Measurements from ENCODE around the gene CDH20. TPM values are rescaled to one million over a fixed set of nuclear protein-coding genes. Genes with fewer than 3 reads are reported as not detected.

The CDH20 gene
- total RNA-seq, 4 donors from 2014 or later, result 0.63 to 7.1 (median 2.4) TPM

DNA sequence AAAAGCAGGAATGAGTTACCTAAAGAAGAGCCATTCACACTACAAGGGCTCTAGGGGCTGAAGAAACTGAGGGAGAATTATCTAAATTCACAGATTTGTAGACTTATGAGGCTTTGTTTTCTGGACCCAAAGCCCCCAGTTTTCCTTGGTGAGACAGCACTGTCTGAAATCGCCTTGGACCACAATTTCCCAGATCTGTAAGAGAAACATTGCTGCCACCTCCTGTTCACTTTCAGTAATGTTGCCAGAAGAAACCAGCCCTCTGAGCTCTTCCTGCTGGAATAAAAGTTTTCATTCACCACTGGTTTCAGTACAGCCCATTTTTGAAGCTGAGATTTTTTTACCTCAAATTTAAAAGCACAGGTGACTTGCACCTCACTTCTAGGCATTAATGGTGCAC, 169.2 kb downstream of the CDH20 start:
- no peak for DNase-seq (ENCODE audit: low spot score)

GRCh38 chr18:61503688-61504087, 170.5 kb downstream of the CDH20 start:
- ATAC-seq (ENCODE audit: low FRiP score), result no peak
- DNase-seq (ENCODE audit: low spot score), result no peak
- TF ChIP-seq, protein P1, sequence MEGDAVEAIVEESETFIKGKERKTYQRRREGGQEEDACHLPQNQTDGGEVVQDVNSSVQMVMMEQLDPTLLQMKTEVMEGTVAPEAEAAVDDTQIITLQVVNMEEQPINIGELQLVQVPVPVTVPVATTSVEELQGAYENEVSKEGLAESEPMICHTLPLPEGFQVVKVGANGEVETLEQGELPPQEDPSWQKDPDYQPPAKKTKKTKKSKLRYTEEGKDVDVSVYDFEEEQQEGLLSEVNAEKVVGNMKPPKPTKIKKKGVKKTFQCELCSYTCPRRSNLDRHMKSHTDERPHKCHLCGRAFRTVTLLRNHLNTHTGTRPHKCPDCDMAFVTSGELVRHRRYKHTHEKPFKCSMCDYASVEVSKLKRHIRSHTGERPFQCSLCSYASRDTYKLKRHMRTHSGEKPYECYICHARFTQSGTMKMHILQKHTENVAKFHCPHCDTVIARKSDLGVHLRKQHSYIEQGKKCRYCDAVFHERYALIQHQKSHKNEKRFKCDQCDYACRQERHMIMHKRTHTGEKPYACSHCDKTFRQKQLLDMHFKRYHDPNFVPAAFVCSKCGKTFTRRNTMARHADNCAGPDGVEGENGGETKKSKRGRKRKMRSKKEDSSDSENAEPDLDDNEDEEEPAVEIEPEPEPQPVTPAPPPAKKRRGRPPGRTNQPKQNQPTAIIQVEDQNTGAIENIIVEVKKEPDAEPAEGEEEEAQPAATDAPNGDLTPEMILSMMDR (IDR thresholded peaks at IDR 0.05), result no peak

More for the DNA sequence above, 169.2 kb downstream of the CDH20 start:
- no peak for ATAC-seq (ENCODE audit: low FRiP score)
- TF ChIP-seq, protein P1 (IDR thresholded peaks at IDR 0.05), result no peak

- ATAC-seq (ENCODE audit: low FRiP score), result no peak
- TF ChIP-seq, protein P1 (IDR thresholded peaks at IDR 0.05), result no peak
- no peak for DNase-seq (ENCODE audit: low spot score)
Measured at GRCh38 chr18:61528961-61529360, 195.7 kb downstream of the CDH20 start.

DNA sequence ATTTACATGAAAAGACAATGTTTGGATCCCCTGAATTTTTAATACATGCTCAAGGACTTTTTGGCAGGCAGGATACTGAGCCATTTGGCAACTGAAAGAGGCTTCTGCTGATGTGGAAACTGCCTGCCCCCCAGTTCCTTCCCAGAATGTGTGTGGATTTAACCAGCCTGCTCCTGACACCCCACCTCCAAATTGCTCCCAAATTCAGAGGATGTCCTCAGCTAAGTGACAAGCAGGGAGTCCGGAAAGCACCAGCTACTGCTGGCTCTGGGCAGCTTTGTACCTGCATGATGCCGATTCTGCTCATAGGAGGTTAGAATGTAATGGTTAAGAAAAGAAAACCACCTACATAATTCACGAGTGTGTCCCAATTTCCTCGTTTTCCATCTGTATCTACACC, 197.5 kb downstream of the CDH20 start:
- ATAC-seq (ENCODE audit: low FRiP score) (no peak), DNase-seq (ENCODE audit: low spot score) (no peak)
- TF ChIP-seq, protein P1 (IDR thresholded peaks at IDR 0.05), result no peak

DNA sequence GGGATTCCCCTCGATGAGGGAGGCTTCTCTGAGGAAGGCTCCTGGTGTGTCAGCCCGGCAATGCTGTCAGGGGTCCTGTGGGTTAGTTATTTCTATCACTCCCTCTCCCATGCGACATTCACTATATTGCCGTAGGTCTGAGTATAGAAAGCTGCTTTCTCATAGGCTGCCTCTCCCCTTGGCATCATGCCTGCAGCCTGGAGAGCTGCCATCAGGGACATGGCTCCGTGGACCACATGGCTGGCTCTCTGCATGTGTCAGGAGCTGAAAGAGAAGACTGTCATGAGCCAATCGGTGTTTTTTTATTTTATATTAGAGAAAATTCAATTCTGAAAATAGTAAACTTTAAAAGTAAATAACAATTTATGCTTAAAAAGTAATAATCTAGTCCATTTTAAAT, 198.0 kb downstream of the CDH20 start:
- TF ChIP-seq, protein P1 (IDR thresholded peaks at IDR 0.05), result no peak
- DNase-seq (ENCODE audit: low spot score), result no peak
- no peak for ATAC-seq (ENCODE audit: low FRiP score)

DNA sequence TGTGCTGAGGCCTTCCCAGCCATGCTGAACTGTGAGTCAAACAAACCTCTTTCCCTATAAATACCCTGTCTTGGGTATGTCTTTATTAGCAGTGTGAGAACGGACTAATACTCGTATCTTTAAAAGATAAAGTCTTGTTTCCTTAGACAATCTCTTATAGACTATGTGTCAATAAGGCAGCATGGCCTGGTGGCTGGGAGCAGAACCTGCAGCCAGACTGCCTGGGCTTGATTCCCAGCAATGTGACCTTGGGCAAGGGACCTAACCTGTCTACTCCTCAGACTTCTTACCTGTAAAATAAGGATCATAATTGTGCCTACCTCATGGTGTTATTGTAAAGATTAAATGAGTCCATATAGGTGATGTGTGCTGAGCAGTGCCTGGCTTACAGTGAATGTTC, 198.7 kb downstream of the CDH20 start:
- DNase-seq (ENCODE audit: low spot score) (no peak), ATAC-seq (ENCODE audit: low FRiP score) (no peak)
- TF ChIP-seq, protein P1 (IDR thresholded peaks at IDR 0.05), result no peak

DNA sequence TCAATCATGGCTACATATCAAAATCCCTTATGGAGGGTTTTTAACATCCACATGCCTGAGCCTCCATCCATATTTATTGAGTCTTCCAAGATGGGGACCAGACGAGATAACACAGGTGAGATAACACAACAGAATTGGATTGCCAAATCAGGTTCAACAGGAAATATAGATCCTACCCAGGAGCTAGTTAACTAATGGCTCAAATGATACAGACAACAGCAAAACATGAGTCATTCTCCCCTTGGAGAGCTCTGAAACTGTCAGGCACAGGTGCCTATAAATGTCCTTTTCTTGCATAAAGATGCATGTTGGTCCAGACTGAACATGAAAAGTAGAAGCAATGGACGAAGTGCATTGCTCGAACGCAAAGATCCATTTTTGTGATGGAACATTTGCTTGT, 202.2 kb downstream of the CDH20 start:
- ATAC-seq (ENCODE audit: low FRiP score), result no peak
- no peak for DNase-seq (ENCODE audit: low spot score)
- TF ChIP-seq, protein P1 (IDR thresholded peaks at IDR 0.05), result no peak

All from omental fat pad (tissue), 4 donors.